Skin epidermis (tissue), 12 donors: ENCODE data around the gene GALNTL6.

Experiments
- H3K27ac ChIP-seq, 21 experiments: fragments of 200-600 bp; sonication (generic) in 11 of 21; one replicate each; pipeline ENCODE4 v1.5.0; 2020; ENCODE audit warnings: mild to moderate bottlenecking in 3 of 21, inconsistent platforms in 2 of 21, moderate library complexity in 2 of 21
- H3K4me3 ChIP-seq, 7 experiments: fragments of 200-600 bp; sonication (generic) in 2 of 7; one replicate each; pipeline ENCODE4 v1.5.0; 2020; ENCODE audit warnings: inconsistent platforms in 2 of 7, mild to moderate bottlenecking in 2 of 7, moderate library complexity in 1 of 7

The GALNTL6 gene

GRCh38 chr4:172095161-172095560 is 282.0 kb downstream of the GALNTL6 start:
- Histone ChIP-seq H3K27ac (no peak overlapping the region), H3K4me3 (no peak overlapping the region)

- no peak overlapping the region for H3K27ac ChIP-seq
- no peak overlapping the region for H3K4me3 ChIP-seq
Measured at GRCh38 chr4:172096786-172097185, 283.6 kb downstream of the GALNTL6 start.

GRCh38 chr4:172099376-172099775 is 286.2 kb downstream of the GALNTL6 start:
- no peak overlapping the region for H3K27ac ChIP-seq
- H3K4me3 ChIP-seq: no peak overlapping the region

- Histone ChIP-seq H3K27ac (no peak overlapping the region), H3K4me3 (no peak overlapping the region)
Measured at GRCh38 chr4:172103456-172103855, 290.3 kb downstream of the GALNTL6 start.

GRCh38 chr4:172104539-172104938 is 291.3 kb downstream of the GALNTL6 start:
- Histone ChIP-seq H3K27ac (no peak overlapping the region), H3K4me3 (no peak overlapping the region)

GRCh38 chr4:172105918-172106317 is 292.7 kb downstream of the GALNTL6 start:
- H3K27ac ChIP-seq: no peak overlapping the region
- no peak overlapping the region for H3K4me3 ChIP-seq

GRCh38 chr4:172109466-172109865 is 296.3 kb downstream of the GALNTL6 start:
- H3K27ac ChIP-seq: no peak overlapping the region
- H3K4me3 ChIP-seq: no peak overlapping the region

GRCh38 chr4:172124656-172125308 is 311.6 kb downstream of the GALNTL6 start:
- H3K4me3 ChIP-seq: no peak overlapping the region
- no peak overlapping the region for H3K27ac ChIP-seq

- no peak overlapping the region for H3K27ac ChIP-seq
- no peak overlapping the region for H3K4me3 ChIP-seq
Measured at GRCh38 chr4:172125443-172125842, 312.2 kb downstream of the GALNTL6 start.

GRCh38 chr4:172127168-172127567 is 314.0 kb downstream of the GALNTL6 start:
- Histone ChIP-seq H3K27ac (no peak overlapping the region), H3K4me3 (no peak overlapping the region)

GRCh38 chr4:172129593-172129992 is 316.4 kb downstream of the GALNTL6 start:
- Histone ChIP-seq H3K27ac (no peak overlapping the region), H3K4me3 (no peak overlapping the region)

- Histone ChIP-seq H3K27ac (no peak overlapping the region), H3K4me3 (no peak overlapping the region)
Measured at GRCh38 chr4:172134521-172134920, 321.3 kb downstream of the GALNTL6 start.

- no peak overlapping the region for H3K27ac ChIP-seq
- H3K4me3 ChIP-seq: no peak overlapping the region
Measured at GRCh38 chr4:172141025-172141424, 327.8 kb downstream of the GALNTL6 start.

GRCh38 chr4:172142281-172142741 is 329.1 kb downstream of the GALNTL6 start:
- Histone ChIP-seq H3K27ac (no peak overlapping the region), H3K4me3 (no peak overlapping the region)

GRCh38 chr4:172143605-172144314 is 330.6 kb downstream of the GALNTL6 start:
- no peak overlapping the region for H3K27ac ChIP-seq
- H3K4me3 ChIP-seq: no peak overlapping the region

- Histone ChIP-seq H3K4me3 (no peak overlapping the region), H3K27ac (no peak overlapping the region)
Measured at GRCh38 chr4:172147687-172148086, 334.5 kb downstream of the GALNTL6 start.

- Histone ChIP-seq H3K27ac (no peak overlapping the region), H3K4me3 (no peak overlapping the region)
Measured at GRCh38 chr4:172149329-172149728, 336.1 kb downstream of the GALNTL6 start.

GRCh38 chr4:172152284-172152683 is 339.1 kb downstream of the GALNTL6 start:
- no peak overlapping the region for H3K4me3 ChIP-seq
- H3K27ac ChIP-seq: no peak overlapping the region

- Histone ChIP-seq H3K4me3 (no peak overlapping the region), H3K27ac (no peak overlapping the region)
Measured at GRCh38 chr4:172153719-172154118, 340.5 kb downstream of the GALNTL6 start.

- no peak overlapping the region for H3K27ac ChIP-seq
- H3K4me3 ChIP-seq: no peak overlapping the region
Measured at GRCh38 chr4:172155838-172156345, 342.7 kb downstream of the GALNTL6 start.

GRCh38 chr4:172157946-172158345 is 344.7 kb downstream of the GALNTL6 start:
- H3K27ac ChIP-seq: no peak overlapping the region
- H3K4me3 ChIP-seq: no peak overlapping the region
